Esophagus muscularis mucosa (tissue), 3 donors: ENCODE results near the gene ATP5ME.

Experiments
- CTCF ChIP-seq, 3 experiments: fragments of 200-600 bp in 2 of 3; fragments of 450-650 bp in 1 of 3; sonication (generic) in 2 of 3; IDR thresholded peaks; one replicate each; pipeline ENCODE4 v1.5.1; 2017 to 2019; ENCODE audit warnings: antibody characterized with exemption in 3 of 3, mild to moderate bottlenecking in 2 of 3, moderate library complexity in 1 of 3
- POLR2A ChIP-seq: fragments of 450-650 bp; IDR thresholded peaks from one replicate; pipeline ENCODE4 v1.6.1; 2017; ENCODE audit warnings: antibody characterized with exemption, moderate library complexity, mild to moderate bottlenecking, low read depth
- POLR2AphosphoS5 ChIP-seq, 2 donors: sonication (generic); formaldehyde crosslinking; IDR thresholded peaks; one replicate each; pipeline ENCODE4 v1.6.1; 2017; ENCODE audit warnings: antibody characterized with exemption in 2 of 2

- TF ChIP-seq CTCF (IDR thresholded peaks at IDR 0.05): no peak
- no peak for TF ChIP-seq POLR2AphosphoS5 (IDR thresholded peaks at IDR 0.05)
- no peak for TF ChIP-seq POLR2A
These were observed 40.0 kb downstream of the ATP5ME start for GRCh38 chr4:633976-634598.
